Nephron progenitor cell (in vitro differentiated cells): ENCODE measurements around the gene ZNF705A.
"Not testable (repeated sequence)": the region's sequence is repeated elsewhere in the genome, so short reads cannot be mapped to it uniquely, and the experiment has no call there.

Source experiments
- DNase-seq: peaks from one replicate; pipeline ENCODE4 v3.0.0; 2021
- H3K27ac Mint-ChIP-seq: 2 replicates; pipeline ENCODE4 v1.8.0; 2021; ENCODE audit warnings: mild to moderate bottlenecking, moderate library complexity, mixed read lengths
- H3K27me3 Mint-ChIP-seq: 2 replicates; pipeline ENCODE4 v1.8.0; 2021; ENCODE audit warnings: mild to moderate bottlenecking, low read depth, mixed read lengths; ENCODE audit not compliant: poor library complexity
- H3K36me3 Mint-ChIP-seq: 2 replicates; pipeline ENCODE4 v1.8.0; 2021; ENCODE audit warnings: low read depth, mixed read lengths
- H3K4me1 Mint-ChIP-seq: 2 replicates; pipeline ENCODE4 v1.8.0; 2021; ENCODE audit warnings: mixed read lengths
- H3K4me3 Mint-ChIP-seq: 2 replicates; pipeline ENCODE4 v1.8.0; 2021; ENCODE audit warnings: mild to moderate bottlenecking, moderate library complexity, mixed read lengths
- H3K9me3 Mint-ChIP-seq: 2 replicates; pipeline ENCODE4 v1.8.0; 2021; ENCODE audit warnings: mild to moderate bottlenecking, moderate library complexity, mixed read lengths
- CTCF ChIP-seq: fragments of 200-600 bp; sonication (generic); IDR thresholded peaks from 2 replicates; pipeline ENCODE4 v1.5.0; 2021; ENCODE audit warnings: antibody characterized with exemption

Gene ZNF705A

GRCh38 chr12:8156845-8157244 is at the start of gene ZNF705A:
ZNF705A (plus strand) TSS chr12:8157015; CDS start chr12:8172626, 15,611 bp downstream.
- H3K4me3 Mint-ChIP-seq, result no peak within 1 kb of the TSS
- no peaks in the 10 kb centered on the region for H3K9me3 Mint-ChIP-seq
- no peak for DNase-seq
- no peaks in the 10 kb centered on the region for H3K4me1 Mint-ChIP-seq
- no peaks in the 10 kb centered on the region for H3K36me3 Mint-ChIP-seq
- no peak for TF ChIP-seq CTCF
- H3K27ac Mint-ChIP-seq, result no peak within 1 kb of the TSS
- peaks cover 12% of the 10 kb centered on the region for H3K27me3 Mint-ChIP-seq

GRCh38 chr12:8108808-8109398 is 47.9 kb upstream of the ZNF705A start:
- Mint-ChIP-seq H3K4me1 (no peaks in the 10 kb centered on the region), H3K9me3 (peaks cover 34% of the 10 kb centered on the region)

GRCh38 chr12:8113117-8113516 is 43.7 kb upstream of the ZNF705A start:
- H3K4me1 Mint-ChIP-seq, H3K4me3 Mint-ChIP-seq: not testable (repeated sequence)

More at GRCh38 chr12:8108808-8109398, 47.9 kb upstream of the ZNF705A start:
- peak; percentile 82 for DNase-seq
- peak; percentile 98 for TF ChIP-seq CTCF
- Mint-ChIP-seq H3K4me3 (no peak overlapping the region), H3K27me3 (no peaks in the 10 kb centered on the region), H3K27ac (no peak overlapping the region), H3K36me3 (peaks cover 38% of the 10 kb centered on the region)

GRCh38 chr12:8120072-8120713 is 36.6 kb upstream of the ZNF705A start:
- Mint-ChIP-seq H3K9me3 (no peaks in the 10 kb centered on the region), H3K27me3 (peaks cover 4% of the 10 kb centered on the region), H3K4me1 (no peaks in the 10 kb centered on the region), H3K36me3 (no peaks in the 10 kb centered on the region), H3K4me3 (no peak overlapping the region), H3K27ac (no peak overlapping the region)
- TF ChIP-seq CTCF, result no peak
- DNase-seq, result no peak

More at GRCh38 chr12:8113117-8113516, 43.7 kb upstream of the ZNF705A start:
- H3K27me3 Mint-ChIP-seq, DNase-seq, H3K36me3 Mint-ChIP-seq, H3K9me3 Mint-ChIP-seq, H3K27ac Mint-ChIP-seq: not testable (repeated sequence)

GRCh38 chr12:8123124-8123912 is 33.5 kb upstream of the ZNF705A start, which contains the start of gene CLEC4A:
CLEC4A (plus strand) TSS chr12:8123617; CDS start chr12:8123879, 262 bp downstream.
- Mint-ChIP-seq H3K36me3 (no peaks in the 10 kb centered on the region), H3K4me1 (no peaks in the 10 kb centered on the region), H3K27me3 (peaks cover 8% of the 10 kb centered on the region), H3K9me3 (no peaks in the 10 kb centered on the region), H3K27ac (no peak within 1 kb of the TSS), H3K4me3 (no peak within 1 kb of the TSS)
- DNase-seq, result no peak
- no peak for TF ChIP-seq CTCF

GRCh38 chr12:8127138-8127537 is 29.7 kb upstream of the ZNF705A start:
- no peak for TF ChIP-seq CTCF
- Mint-ChIP-seq H3K36me3 (no peaks in the 10 kb centered on the region), H3K27me3 (peaks cover 6% of the 10 kb centered on the region), H3K9me3 (no peaks in the 10 kb centered on the region), H3K4me1 (no peaks in the 10 kb centered on the region), H3K4me3 (no peak overlapping the region), H3K27ac (no peak overlapping the region)
- no peak for DNase-seq

- not testable (repeated sequence) for H3K4me3 Mint-ChIP-seq, H3K36me3 Mint-ChIP-seq, H3K27me3 Mint-ChIP-seq, H3K27ac Mint-ChIP-seq, H3K4me1 Mint-ChIP-seq, H3K9me3 Mint-ChIP-seq, DNase-seq
Measured at GRCh38 chr12:8133636-8134397, 23.0 kb upstream of the ZNF705A start.

- H3K27me3 Mint-ChIP-seq, H3K27ac Mint-ChIP-seq, H3K36me3 Mint-ChIP-seq, DNase-seq, H3K9me3 Mint-ChIP-seq, H3K4me3 Mint-ChIP-seq, H3K4me1 Mint-ChIP-seq: not testable (repeated sequence)
Measured at GRCh38 chr12:8134398-8134930, 22.4 kb upstream of the ZNF705A start.
